HEK293 (cell line): ENCODE measurements around the gene COL18A1.

Source experiments
- CTCF ChIA-PET: fragments of 350-600 bp; formaldehyde crosslinking; extraction: SDS; loops from one replicate; lab custom pipeline; 2021; ENCODE audit warnings: antibody characterized with exemption; lab: Yijun Ruan, JAX
- POLR2A ChIA-PET: fragments of 300-600 bp; formaldehyde crosslinking; extraction: SDS; loops from one replicate; lab custom pipeline; 2020; ENCODE audit warnings: antibody characterized with exemption, inconsistent platforms; lab: Yijun Ruan, JAX
- H3K27ac ChIP-seq: fragments of 200-500 bp; sonication (Bioruptor generic); 2 replicates; pipeline ENCODE4 v1.5.1; 2014; ENCODE audit warnings: low read depth, low read length, control low read depth, inconsistent platforms; ENCODE audit errors: extremely low read depth
- H3K36me3 ChIP-seq, 2 experiments: fragments of 200-500 bp in 1 of 2; sonication (Bioruptor generic) in 1 of 2; 1 replicate in 1 of 2; 2 replicates in 1 of 2; pipeline ENCODE4 v1.5.1; 2014 to 2017; ENCODE audit warnings: inconsistent platforms in 2 of 2, low read length in 2 of 2; ENCODE audit not compliant: control insufficient read depth in 2 of 2, insufficient read depth in 1 of 2
- H3K4me1 ChIP-seq: fragments of 200-500 bp; sonication (Bioruptor generic); 2 replicates; pipeline ENCODE4 v1.5.1; 2014; ENCODE audit warnings: mild to moderate bottlenecking, low read length, inconsistent platforms; ENCODE audit not compliant: control insufficient read depth, insufficient read depth
- H3K4me3 ChIP-seq: 2 replicates; pipeline ENCODE4 v1.5.1; 2011; ENCODE audit warnings: low read depth, mild to moderate bottlenecking, control low read depth, low read length, moderate library complexity
- H3K9me3 ChIP-seq: fragments of 200-500 bp; sonication (Bioruptor generic); 2 replicates; pipeline ENCODE4 v1.5.1; 2014; ENCODE audit warnings: low read depth, low read length, inconsistent platforms; ENCODE audit not compliant: control insufficient read depth, insufficient read depth
- BCL11B ChIP-seq: fragments of 450-650 bp; formaldehyde crosslinking; IDR thresholded peaks from 2 replicates; pipeline ENCODE4 v1.5.1; 2016; ENCODE audit warnings: low read depth, missing biosample characterization, missing genetic modification characterization
- KLF7 ChIP-seq: fragments of 450-650 bp; formaldehyde crosslinking; IDR thresholded peaks from 2 replicates; pipeline ENCODE4 v1.5.1; 2016; ENCODE audit warnings: missing biosample characterization, missing genetic modification characterization, borderline replicate concordance
- KLF8 ChIP-seq: fragments of 450-650 bp; formaldehyde crosslinking; IDR thresholded peaks from 2 replicates; pipeline ENCODE4 v1.5.1; 2016; ENCODE audit warnings: missing biosample characterization, missing genetic modification characterization
- TRIM28 ChIP-seq: IDR thresholded peaks from 2 replicates; pipeline ENCODE4 v1.6.1; 2011; ENCODE audit warnings: low read length, control low read depth, borderline replicate concordance
- ZNF2 ChIP-seq: fragments of 450-650 bp; formaldehyde crosslinking; IDR thresholded peaks from 2 replicates; pipeline ENCODE4 v1.5.1; 2016; ENCODE audit warnings: missing biosample characterization, missing genetic modification characterization
- ZNF350 ChIP-seq: fragments of 450-650 bp; formaldehyde crosslinking; IDR thresholded peaks from 2 replicates; pipeline ENCODE4 v1.5.0; 2017; ENCODE audit warnings: missing biosample characterization, mild to moderate bottlenecking, missing genetic modification characterization
- ZNF548 ChIP-seq: fragments of 450-650 bp; formaldehyde crosslinking; IDR thresholded peaks from 2 replicates; pipeline ENCODE4 v1.5.1; 2016; ENCODE audit warnings: missing biosample characterization, missing genetic modification characterization
- ZNF571 ChIP-seq: fragments of 450-650 bp; formaldehyde crosslinking; IDR thresholded peaks from 2 replicates; pipeline ENCODE4 v1.5.0; 2017; ENCODE audit warnings: missing biosample characterization, missing genetic modification characterization
- ZNF621 ChIP-seq: fragments of 450-650 bp; formaldehyde crosslinking; IDR thresholded peaks from 2 replicates; pipeline ENCODE4 v1.5.1; 2017; ENCODE audit warnings: missing biosample characterization, missing genetic modification characterization
- ZNF626 ChIP-seq: fragments of 450-650 bp; sonication (Bioruptor Pico); formaldehyde crosslinking; IDR thresholded peaks from 2 replicates; pipeline ENCODE4 v1.5.1; 2018; ENCODE audit warnings: missing biosample characterization, missing genetic modification characterization, inconsistent platforms
- ZNF76 ChIP-seq: fragments of 450-650 bp; formaldehyde crosslinking; IDR thresholded peaks from 2 replicates; pipeline ENCODE4; 2016; ENCODE audit warnings: low read depth, missing biosample characterization, missing genetic modification characterization, borderline replicate concordance
- ZNF777 ChIP-seq: fragments of 450-650 bp; formaldehyde crosslinking; IDR thresholded peaks from 2 replicates; pipeline ENCODE4 v1.5.1; 2017; ENCODE audit warnings: missing biosample characterization, missing genetic modification characterization, borderline replicate concordance
- TF ChIP-seq, protein P1 (sequence below): fragments of 450-650 bp; formaldehyde crosslinking; IDR thresholded peaks from 2 replicates; pipeline ENCODE4 v1.5.1; 2017; ENCODE audit warnings: missing biosample characterization, mild to moderate bottlenecking, missing genetic modification characterization, moderate library complexity
- TF ChIP-seq, protein P2 (sequence below): fragments of 450-650 bp; formaldehyde crosslinking; IDR thresholded peaks from 2 replicates; pipeline ENCODE4 v1.5.1; 2016; ENCODE audit warnings: missing biosample characterization, missing genetic modification characterization
- TF ChIP-seq, protein P3 (sequence below): fragments of 450-650 bp; formaldehyde crosslinking; IDR thresholded peaks from 2 replicates; pipeline ENCODE4 v1.5.1; 2017; ENCODE audit warnings: missing biosample characterization, missing genetic modification characterization
- TF ChIP-seq, protein P4 (sequence below): fragments of 450-650 bp; formaldehyde crosslinking; IDR thresholded peaks from 2 replicates; pipeline ENCODE4 v1.5.1; 2016; ENCODE audit warnings: missing biosample characterization, missing genetic modification characterization
- TF ChIP-seq, protein P5 (sequence below): fragments of 450-650 bp; formaldehyde crosslinking; IDR thresholded peaks from 2 replicates; pipeline ENCODE4 v1.5.1; 2016; ENCODE audit warnings: missing biosample characterization, missing genetic modification characterization
- TF ChIP-seq, protein P6 (sequence below): fragments of 450-650 bp; formaldehyde crosslinking; IDR thresholded peaks from 2 replicates; pipeline ENCODE4 v1.5.1; 2017; ENCODE audit warnings: missing biosample characterization, missing genetic modification characterization

COL18A1 gene

DNA sequence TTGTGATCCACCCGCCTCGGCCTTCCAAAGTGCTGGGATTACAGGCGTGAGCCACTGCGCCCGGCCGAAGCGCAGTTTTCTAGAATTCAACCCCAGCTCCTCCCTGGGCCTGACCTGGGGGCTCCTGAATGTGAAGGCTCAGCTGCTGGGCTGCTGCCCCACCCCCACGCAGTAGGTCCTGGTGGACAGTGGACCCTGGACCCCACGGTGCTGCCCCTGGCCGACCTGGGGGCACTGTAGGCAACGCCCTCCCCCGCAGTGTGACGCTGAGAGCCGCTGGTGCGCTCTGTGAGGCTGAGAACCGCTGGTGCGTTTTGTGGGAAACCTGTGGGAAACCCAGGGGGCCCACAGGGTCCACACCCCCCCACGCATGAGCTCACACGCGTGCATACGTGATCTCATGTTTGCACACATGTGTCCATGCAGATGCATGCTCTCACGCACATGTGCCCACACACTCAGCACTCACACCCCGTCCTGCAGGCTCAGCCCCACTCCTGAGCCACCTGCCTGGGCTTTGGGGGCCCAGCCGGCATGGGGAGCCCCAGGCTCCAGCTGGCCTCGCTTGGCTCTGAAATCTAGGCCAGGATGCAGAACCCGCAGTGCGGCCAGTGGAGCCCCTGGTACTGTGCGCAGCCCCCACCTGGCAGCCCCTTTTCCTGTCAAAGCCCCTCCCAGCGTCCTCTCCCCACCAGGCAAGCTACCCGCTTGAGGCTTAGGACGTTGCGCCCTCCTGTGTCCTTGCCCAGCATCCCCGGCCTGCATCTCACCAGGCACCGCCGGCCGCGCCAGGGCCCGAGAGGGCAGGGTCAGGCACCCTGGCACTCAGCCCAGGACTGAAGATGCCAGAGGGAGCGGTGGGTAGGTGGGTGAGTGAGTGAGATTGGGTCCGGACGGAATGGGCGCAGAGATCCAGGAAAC is 67.7 kb downstream of the COL18A1 start:
- TF ChIP-seq, protein P1, sequence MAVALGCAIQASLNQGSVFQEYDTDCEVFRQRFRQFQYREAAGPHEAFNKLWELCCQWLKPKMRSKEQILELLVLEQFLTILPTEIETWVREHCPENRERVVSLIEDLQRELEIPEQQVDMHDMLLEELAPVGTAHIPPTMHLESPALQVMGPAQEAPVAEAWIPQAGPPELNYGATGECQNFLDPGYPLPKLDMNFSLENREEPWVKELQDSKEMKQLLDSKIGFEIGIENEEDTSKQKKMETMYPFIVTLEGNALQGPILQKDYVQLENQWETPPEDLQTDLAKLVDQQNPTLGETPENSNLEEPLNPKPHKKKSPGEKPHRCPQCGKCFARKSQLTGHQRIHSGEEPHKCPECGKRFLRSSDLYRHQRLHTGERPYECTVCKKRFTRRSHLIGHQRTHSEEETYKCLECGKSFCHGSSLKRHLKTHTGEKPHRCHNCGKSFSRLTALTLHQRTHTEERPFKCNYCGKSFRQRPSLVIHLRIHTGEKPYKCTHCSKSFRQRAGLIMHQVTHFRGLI (tag by site-specific recombination) = no peak
- no peak for TF ChIP-seq ZNF621 (tag by site-specific recombination)
- no peak for TF ChIP-seq ZNF626 (tag by site-specific recombination)
- no peak for TF ChIP-seq ZNF76 (tag by site-specific recombination)
- TF ChIP-seq ZNF777 (tag by site-specific recombination) = no peak
- no peak for TF ChIP-seq ZNF548 (tag by site-specific recombination)
- TF ChIP-seq, protein P2, sequence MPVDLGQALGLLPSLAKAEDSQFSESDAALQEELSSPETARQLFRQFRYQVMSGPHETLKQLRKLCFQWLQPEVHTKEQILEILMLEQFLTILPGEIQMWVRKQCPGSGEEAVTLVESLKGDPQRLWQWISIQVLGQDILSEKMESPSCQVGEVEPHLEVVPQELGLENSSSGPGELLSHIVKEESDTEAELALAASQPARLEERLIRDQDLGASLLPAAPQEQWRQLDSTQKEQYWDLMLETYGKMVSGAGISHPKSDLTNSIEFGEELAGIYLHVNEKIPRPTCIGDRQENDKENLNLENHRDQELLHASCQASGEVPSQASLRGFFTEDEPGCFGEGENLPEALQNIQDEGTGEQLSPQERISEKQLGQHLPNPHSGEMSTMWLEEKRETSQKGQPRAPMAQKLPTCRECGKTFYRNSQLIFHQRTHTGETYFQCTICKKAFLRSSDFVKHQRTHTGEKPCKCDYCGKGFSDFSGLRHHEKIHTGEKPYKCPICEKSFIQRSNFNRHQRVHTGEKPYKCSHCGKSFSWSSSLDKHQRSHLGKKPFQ (tag by site-specific recombination) = no peak
- no peak for TF ChIP-seq ZNF350 (tag by site-specific recombination)
- TF ChIP-seq BCL11B (tag by site-specific recombination) = no peak
- no peak for TF ChIP-seq ZNF571 (tag by site-specific recombination)
- no peak for TF ChIP-seq KLF7 (tag by site-specific recombination)
- TF ChIP-seq, protein P3, sequence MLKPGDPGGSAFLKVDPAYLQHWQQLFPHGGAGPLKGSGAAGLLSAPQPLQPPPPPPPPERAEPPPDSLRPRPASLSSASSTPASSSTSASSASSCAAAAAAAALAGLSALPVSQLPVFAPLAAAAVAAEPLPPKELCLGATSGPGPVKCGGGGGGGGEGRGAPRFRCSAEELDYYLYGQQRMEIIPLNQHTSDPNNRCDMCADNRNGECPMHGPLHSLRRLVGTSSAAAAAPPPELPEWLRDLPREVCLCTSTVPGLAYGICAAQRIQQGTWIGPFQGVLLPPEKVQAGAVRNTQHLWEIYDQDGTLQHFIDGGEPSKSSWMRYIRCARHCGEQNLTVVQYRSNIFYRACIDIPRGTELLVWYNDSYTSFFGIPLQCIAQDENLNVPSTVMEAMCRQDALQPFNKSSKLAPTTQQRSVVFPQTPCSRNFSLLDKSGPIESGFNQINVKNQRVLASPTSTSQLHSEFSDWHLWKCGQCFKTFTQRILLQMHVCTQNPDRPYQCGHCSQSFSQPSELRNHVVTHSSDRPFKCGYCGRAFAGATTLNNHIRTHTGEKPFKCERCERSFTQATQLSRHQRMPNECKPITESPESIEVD (tag by site-specific recombination) = no peak
- TF ChIP-seq, protein P4, sequence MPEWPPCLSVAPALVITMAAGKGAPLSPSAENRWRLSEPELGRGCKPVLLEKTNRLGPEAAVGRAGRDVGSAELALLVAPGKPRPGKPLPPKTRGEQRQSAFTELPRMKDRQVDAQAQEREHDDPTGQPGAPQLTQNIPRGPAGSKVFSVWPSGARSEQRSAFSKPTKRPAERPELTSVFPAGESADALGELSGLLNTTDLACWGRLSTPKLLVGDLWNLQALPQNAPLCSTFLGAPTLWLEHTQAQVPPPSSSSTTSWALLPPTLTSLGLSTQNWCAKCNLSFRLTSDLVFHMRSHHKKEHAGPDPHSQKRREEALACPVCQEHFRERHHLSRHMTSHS (tag by site-specific recombination) = no peak
- TF ChIP-seq TRIM28 = no peak
- TF ChIP-seq, protein P5, sequence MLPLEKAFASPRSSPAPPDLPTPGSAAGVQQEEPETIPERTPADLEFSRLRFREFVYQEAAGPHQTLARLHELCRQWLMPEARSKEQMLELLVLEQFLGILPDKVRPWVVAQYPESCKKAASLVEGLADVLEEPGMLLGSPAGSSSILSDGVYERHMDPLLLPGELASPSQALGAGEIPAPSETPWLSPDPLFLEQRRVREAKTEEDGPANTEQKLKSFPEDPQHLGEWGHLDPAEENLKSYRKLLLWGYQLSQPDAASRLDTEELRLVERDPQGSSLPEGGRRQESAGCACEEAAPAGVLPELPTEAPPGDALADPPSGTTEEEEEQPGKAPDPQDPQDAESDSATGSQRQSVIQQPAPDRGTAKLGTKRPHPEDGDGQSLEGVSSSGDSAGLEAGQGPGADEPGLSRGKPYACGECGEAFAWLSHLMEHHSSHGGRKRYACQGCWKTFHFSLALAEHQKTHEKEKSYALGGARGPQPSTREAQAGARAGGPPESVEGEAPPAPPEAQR (tag by site-specific recombination) = no peak
- TF ChIP-seq, protein P6, sequence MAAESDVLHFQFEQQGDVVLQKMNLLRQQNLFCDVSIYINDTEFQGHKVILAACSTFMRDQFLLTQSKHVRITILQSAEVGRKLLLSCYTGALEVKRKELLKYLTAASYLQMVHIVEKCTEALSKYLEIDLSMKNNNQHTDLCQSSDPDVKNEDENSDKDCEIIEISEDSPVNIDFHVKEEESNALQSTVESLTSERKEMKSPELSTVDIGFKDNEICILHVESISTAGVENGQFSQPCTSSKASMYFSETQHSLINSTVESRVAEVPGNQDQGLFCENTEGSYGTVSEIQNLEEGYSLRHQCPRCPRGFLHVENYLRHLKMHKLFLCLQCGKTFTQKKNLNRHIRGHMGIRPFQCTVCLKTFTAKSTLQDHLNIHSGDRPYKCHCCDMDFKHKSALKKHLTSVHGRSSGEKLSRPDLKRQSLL (tag by site-specific recombination) = no peak
- no peak for TF ChIP-seq ZNF2 (tag by site-specific recombination)
- TF ChIP-seq KLF8 (tag by site-specific recombination) = no peak
- H3K4me1 ChIP-seq = peaks cover 5% of the 10 kb centered on the region
- H3K36me3 ChIP-seq = peaks cover 3 to 41% of the 10 kb centered on the region in 2 experiments; a peak in 2 of 3 replicates
- CTCF ChIA-PET = interaction anchor here (0.7 to 1.0 kb wide), 3 partner anchors 10 to 346 kb away, joined by 3 to 5 read pairs (median 3); no protein-coding TSS in a partner anchor
- H3K27ac ChIP-seq = no peak overlapping the region
- POLR2A ChIA-PET = no interaction called here
- no peaks in the 10 kb centered on the region for H3K9me3 ChIP-seq
- no peak overlapping the region for H3K4me3 ChIP-seq
